ENCODE results near the gene TBCC. TPM values are rescaled to one million over a fixed set of nuclear protein-coding genes. Genes with fewer than 3 reads are reported as not detected.
A peak's percentile ranks its signal among the peaks of the same experiment; 100 is the strongest.

Gene TBCC
- total and polyA plus RNA-seq, 10 of the 15 experiments (the other 5 are each of a cell fraction or from before 2014, with no cell fraction given) = 2.5 to 41.9 (median 20.3) TPM

DNA sequence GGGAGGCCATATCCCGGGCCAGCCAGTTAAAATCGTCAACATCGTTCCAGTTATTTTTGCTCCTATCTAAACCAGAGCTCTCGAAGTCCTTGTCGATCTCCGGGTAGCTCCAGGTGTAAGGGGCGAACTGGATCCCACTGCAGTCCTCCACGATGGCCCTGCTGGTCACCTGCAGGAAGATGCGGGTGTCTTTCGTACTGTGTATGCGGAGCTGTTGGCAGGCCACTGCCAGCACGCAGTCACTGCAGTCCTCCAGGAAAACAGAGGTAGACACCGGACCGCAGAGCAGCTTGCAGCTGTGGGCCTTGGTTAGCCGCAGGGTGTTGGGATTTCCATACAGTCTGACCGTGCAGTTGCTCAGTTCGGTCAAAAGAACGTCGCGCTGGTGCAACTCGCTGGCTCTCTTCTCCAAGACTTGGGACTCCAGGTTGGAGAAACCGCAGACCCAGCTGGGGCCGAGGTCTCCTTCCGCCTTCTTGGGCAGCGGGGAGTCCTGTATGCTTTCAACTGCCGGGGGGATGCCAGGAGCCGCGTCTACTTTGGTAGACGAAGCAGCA, 742 bp downstream of the TBCC start (continued):
- no peak for TF ChIP-seq E4F1 (IDR thresholded peaks at IDR 0.05; ENCODE audit: borderline replicate concordance, partially characterized antibody)
- TF ChIP-seq IKZF1 (conservative IDR thresholded peaks at IDR 0.05) = peak; percentile 53
- peak; percentile 53; the same call in 1 of the 2 replicates for TF ChIP-seq MTA3 (IDR thresholded peaks at IDR 0.05; ENCODE audit: borderline replicate concordance, low read length)
- TF ChIP-seq STAT1 (conservative IDR thresholded peaks at IDR 0.05) = no peak
- TF ChIP-seq, protein P1, sequence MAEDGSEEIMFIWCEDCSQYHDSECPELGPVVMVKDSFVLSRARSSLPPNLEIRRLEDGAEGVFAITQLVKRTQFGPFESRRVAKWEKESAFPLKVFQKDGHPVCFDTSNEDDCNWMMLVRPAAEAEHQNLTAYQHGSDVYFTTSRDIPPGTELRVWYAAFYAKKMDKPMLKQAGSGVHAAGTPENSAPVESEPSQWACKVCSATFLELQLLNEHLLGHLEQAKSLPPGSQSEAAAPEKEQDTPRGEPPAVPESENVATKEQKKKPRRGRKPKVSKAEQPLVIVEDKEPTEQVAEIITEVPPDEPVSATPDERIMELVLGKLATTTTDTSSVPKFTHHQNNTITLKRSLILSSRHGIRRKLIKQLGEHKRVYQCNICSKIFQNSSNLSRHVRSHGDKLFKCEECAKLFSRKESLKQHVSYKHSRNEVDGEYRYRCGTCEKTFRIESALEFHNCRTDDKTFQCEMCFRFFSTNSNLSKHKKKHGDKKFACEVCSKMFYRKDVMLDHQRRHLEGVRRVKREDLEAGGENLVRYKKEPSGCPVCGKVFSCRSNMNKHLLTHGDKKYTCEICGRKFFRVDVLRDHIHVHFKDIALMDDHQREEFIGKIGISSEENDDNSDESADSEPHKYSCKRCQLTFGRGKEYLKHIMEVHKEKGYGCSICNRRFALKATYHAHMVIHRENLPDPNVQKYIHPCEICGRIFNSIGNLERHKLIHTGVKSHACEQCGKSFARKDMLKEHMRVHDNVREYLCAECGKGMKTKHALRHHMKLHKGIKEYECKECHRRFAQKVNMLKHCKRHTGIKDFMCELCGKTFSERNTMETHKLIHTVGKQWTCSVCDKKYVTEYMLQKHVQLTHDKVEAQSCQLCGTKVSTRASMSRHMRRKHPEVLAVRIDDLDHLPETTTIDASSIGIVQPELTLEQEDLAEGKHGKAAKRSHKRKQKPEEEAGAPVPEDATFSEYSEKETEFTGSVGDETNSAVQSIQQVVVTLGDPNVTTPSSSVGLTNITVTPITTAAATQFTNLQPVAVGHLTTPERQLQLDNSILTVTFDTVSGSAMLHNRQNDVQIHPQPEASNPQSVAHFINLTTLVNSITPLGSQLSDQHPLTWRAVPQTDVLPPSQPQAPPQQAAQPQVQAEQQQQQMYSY (CRISPR knock-in tag; IDR thresholded peaks at IDR 0.05) = no peak
- TF ChIP-seq CBFB (IDR thresholded peaks at IDR 0.05; ENCODE audit: low read depth) = 0 out of 2 replicates have a peak, but pooled peaks have one; percentile 8
- TF ChIP-seq RELA (IDR thresholded peaks at IDR 0.05; ENCODE audit: borderline replicate concordance, partially characterized antibody) = no peak
- TF ChIP-seq IKZF2 (IDR thresholded peaks at IDR 0.05) = 0 out of 4 replicates have a peak, but pooled peaks have one; percentile 5 to 17
- 0 out of 3 replicates have a peak, but pooled peaks have one; percentile 6 for TF ChIP-seq POU2F2 (IDR thresholded peaks at IDR 0.05; ENCODE audit: borderline replicate concordance, low read depth, low read length)
- TF ChIP-seq, protein P2, sequence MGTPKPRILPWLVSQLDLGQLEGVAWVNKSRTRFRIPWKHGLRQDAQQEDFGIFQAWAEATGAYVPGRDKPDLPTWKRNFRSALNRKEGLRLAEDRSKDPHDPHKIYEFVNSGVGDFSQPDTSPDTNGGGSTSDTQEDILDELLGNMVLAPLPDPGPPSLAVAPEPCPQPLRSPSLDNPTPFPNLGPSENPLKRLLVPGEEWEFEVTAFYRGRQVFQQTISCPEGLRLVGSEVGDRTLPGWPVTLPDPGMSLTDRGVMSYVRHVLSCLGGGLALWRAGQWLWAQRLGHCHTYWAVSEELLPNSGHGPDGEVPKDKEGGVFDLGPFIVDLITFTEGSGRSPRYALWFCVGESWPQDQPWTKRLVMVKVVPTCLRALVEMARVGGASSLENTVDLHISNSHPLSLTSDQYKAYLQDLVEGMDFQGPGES (IDR thresholded peaks at IDR 0.05) = no peak
